BLaER1 treated with 17β-estradiol and CSF1 and Interleukin-3, amounts not matched to agents 10 nM and 100 nM (cell line): ENCODE results near the gene TP63.

Experiments
- H3K27ac ChIP-seq, 11 experiments: shearing (Covaris generic); formaldehyde crosslinking; 2 replicates each; pipeline ENCODE4 v1.8.1; 2022
- H3K27me3 ChIP-seq, 11 experiments: shearing (Covaris generic); formaldehyde crosslinking; 2 replicates each; pipeline ENCODE4 v1.8.1; 2022
- H3K36me3 ChIP-seq, 11 experiments: shearing (Covaris generic); formaldehyde crosslinking; 2 replicates each; pipeline ENCODE4 v1.8.1; 2022
- H3K4me1 ChIP-seq, 10 experiments: shearing (Covaris generic); formaldehyde crosslinking; 2 replicates each; pipeline ENCODE4 v1.8.1; 2022
- H3K4me2 ChIP-seq, 11 experiments: shearing (Covaris generic); formaldehyde crosslinking; 2 replicates each; pipeline ENCODE4 v1.8.1; 2022
- H3K4me3 ChIP-seq, 10 experiments: shearing (Covaris generic); formaldehyde crosslinking; 2 replicates each; pipeline ENCODE4 v1.8.1; 2022
- H3K9ac ChIP-seq, 11 experiments: shearing (Covaris generic); formaldehyde crosslinking; 2 replicates each; pipeline ENCODE4 v1.8.1; 2022
- H3K9me3 ChIP-seq, 11 experiments: shearing (Covaris generic); formaldehyde crosslinking; replicated peaks in 1 of 11; 2 replicates each; pipeline ENCODE4 v1.8.1; 2022
- H4K20me1 ChIP-seq, 11 experiments: shearing (Covaris generic); formaldehyde crosslinking; 2 replicates each; pipeline ENCODE4 v1.8.1; 2022
- Cebpa-rat ChIP-seq, 11 experiments: shearing (Covaris generic); IDR thresholded peaks; 2 replicates each; pipeline ENCODE4 v1.8.1; 2022

TP63 gene

GRCh38 chr3:189812806-189813465, 181.7 kb downstream of the TP63 start:
- Histone ChIP-seq H3K36me3 (no peaks in the 10 kb centered on the region), H3K27me3 (no peaks in the 10 kb centered on the region), H3K4me1 (no peaks in the 10 kb centered on the region), H3K27ac (no peak overlapping the region), H3K9me3 (peaks cover 0 to 4% (median 0%) of the 10 kb centered on the region in 11 experiments; a peak in 1 of 22 replicates), H4K20me1 (no peaks in the 10 kb centered on the region), H3K4me3 (no peak overlapping the region), H3K4me2 (no peak overlapping the region), H3K9ac (no peak overlapping the region)
- TF ChIP-seq Cebpa-rat (IDR thresholded peaks at IDR 0.05): no peak

- H3K4me3 ChIP-seq: no peak overlapping the region
- TF ChIP-seq Cebpa-rat (IDR thresholded peaks at IDR 0.05): no peak
- no peak overlapping the region for H3K27ac ChIP-seq
- H3K9ac ChIP-seq: no peak overlapping the region
- no peak overlapping the region for H3K4me2 ChIP-seq
- H3K4me1 ChIP-seq: no peaks in the 10 kb centered on the region
- H3K27me3 ChIP-seq: no peaks in the 10 kb centered on the region
- no peaks in the 10 kb centered on the region for H3K9me3 ChIP-seq
- H4K20me1 ChIP-seq: no peaks in the 10 kb centered on the region
- H3K36me3 ChIP-seq: no peaks in the 10 kb centered on the region
Measured at GRCh38 chr3:189813647-189814240, 182.6 kb downstream of the TP63 start.

GRCh38 chr3:189820365-189820720, 189.2 kb downstream of the TP63 start:
- no peaks in the 10 kb centered on the region for H3K9me3 ChIP-seq
- H3K27me3 ChIP-seq: no peaks in the 10 kb centered on the region
- TF ChIP-seq Cebpa-rat (IDR thresholded peaks at IDR 0.05): no peak
- H3K27ac ChIP-seq: no peak overlapping the region
- H3K4me1 ChIP-seq: no peaks in the 10 kb centered on the region
- H3K4me3 ChIP-seq: no peak overlapping the region
- H3K9ac ChIP-seq: no peak overlapping the region
- H3K4me2 ChIP-seq: no peak overlapping the region
- no peaks in the 10 kb centered on the region for H4K20me1 ChIP-seq
- no peaks in the 10 kb centered on the region for H3K36me3 ChIP-seq

GRCh38 chr3:189821262-189821661, 190.1 kb downstream of the TP63 start:
- Histone ChIP-seq H3K4me1 (0 out of 20 replicates have a peak, but pooled peaks cover 0 to 4% (median 0%) of the 10 kb centered on the region in 10 experiments), H3K9me3 (no peaks in the 10 kb centered on the region), H3K9ac (no peak overlapping the region), H3K27me3 (no peaks in the 10 kb centered on the region), H3K27ac (no peak overlapping the region), H4K20me1 (no peaks in the 10 kb centered on the region), H3K36me3 (no peaks in the 10 kb centered on the region), H3K4me2 (no peak overlapping the region), H3K4me3 (no peak overlapping the region)
- no peak for TF ChIP-seq Cebpa-rat (IDR thresholded peaks at IDR 0.05)

GRCh38 chr3:189822726-189823125, 191.5 kb downstream of the TP63 start:
- Histone ChIP-seq H3K4me3 (no peak overlapping the region), H3K27ac (no peak overlapping the region), H4K20me1 (no peaks in the 10 kb centered on the region), H3K27me3 (no peaks in the 10 kb centered on the region), H3K9ac (no peak overlapping the region), H3K4me1 (0 out of 20 replicates have a peak, but pooled peaks cover 0 to 4% (median 0%) of the 10 kb centered on the region in 10 experiments), H3K36me3 (no peaks in the 10 kb centered on the region), H3K9me3 (no peaks in the 10 kb centered on the region), H3K4me2 (no peak overlapping the region)
- no peak for TF ChIP-seq Cebpa-rat (IDR thresholded peaks at IDR 0.05)

GRCh38 chr3:189824629-189825312, 193.6 kb downstream of the TP63 start:
- H3K4me2 ChIP-seq: no peak overlapping the region
- H4K20me1 ChIP-seq: no peaks in the 10 kb centered on the region
- no peak overlapping the region for H3K9ac ChIP-seq

GRCh38 chr3:189826566-189826965, 195.4 kb downstream of the TP63 start:
- Histone ChIP-seq H3K36me3 (no peaks in the 10 kb centered on the region), H3K27ac (no peak overlapping the region), H3K4me3 (no peak overlapping the region), H3K9me3 (no peaks in the 10 kb centered on the region), H3K4me2 (no peak overlapping the region), H3K4me1 (0 out of 20 replicates have a peak, but pooled peaks cover 0 to 4% (median 0%) of the 10 kb centered on the region in 10 experiments), H3K27me3 (no peaks in the 10 kb centered on the region), H3K9ac (no peak overlapping the region), H4K20me1 (no peaks in the 10 kb centered on the region)
- no peak for TF ChIP-seq Cebpa-rat (IDR thresholded peaks at IDR 0.05)

More at GRCh38 chr3:189824629-189825312, 193.6 kb downstream of the TP63 start:
- H3K4me1 ChIP-seq: 0 out of 20 replicates have a peak, but pooled peaks cover 0 to 4% (median 0%) of the 10 kb centered on the region in 10 experiments
- no peaks in the 10 kb centered on the region for H3K27me3 ChIP-seq
- no peaks in the 10 kb centered on the region for H3K9me3 ChIP-seq
- H3K27ac ChIP-seq: no peak overlapping the region
- TF ChIP-seq Cebpa-rat (IDR thresholded peaks at IDR 0.05): no peak
- no peaks in the 10 kb centered on the region for H3K36me3 ChIP-seq
- H3K4me3 ChIP-seq: no peak overlapping the region

- TF ChIP-seq Cebpa-rat (IDR thresholded peaks at IDR 0.05): no peak
- 0 out of 20 replicates have a peak, but pooled peaks cover 0 to 4% (median 0%) of the 10 kb centered on the region in 10 experiments for H3K4me1 ChIP-seq
Measured at GRCh38 chr3:189827108-189827507, 195.9 kb downstream of the TP63 start.

GRCh38 chr3:189830401-189830800, 199.2 kb downstream of the TP63 start:
- TF ChIP-seq Cebpa-rat (IDR thresholded peaks at IDR 0.05): no peak
- no peak overlapping the region for H3K27ac ChIP-seq
- no peak overlapping the region for H3K9ac ChIP-seq
- H3K4me3 ChIP-seq: no peak overlapping the region
- H4K20me1 ChIP-seq: no peaks in the 10 kb centered on the region
- H3K9me3 ChIP-seq: no peaks in the 10 kb centered on the region
- H3K4me2 ChIP-seq: no peak overlapping the region
- no peaks in the 10 kb centered on the region for H3K27me3 ChIP-seq
- 0 out of 20 replicates have a peak, but pooled peaks cover 0 to 4% (median 0%) of the 10 kb centered on the region in 10 experiments for H3K4me1 ChIP-seq
- no peaks in the 10 kb centered on the region for H3K36me3 ChIP-seq

More at GRCh38 chr3:189827108-189827507, 195.9 kb downstream of the TP63 start:
- H3K4me2 ChIP-seq: no peak overlapping the region
- no peaks in the 10 kb centered on the region for H4K20me1 ChIP-seq
- H3K9ac ChIP-seq: no peak overlapping the region
- no peak overlapping the region for H3K27ac ChIP-seq
- H3K9me3 ChIP-seq: no peaks in the 10 kb centered on the region
- H3K4me3 ChIP-seq: no peak overlapping the region
- H3K36me3 ChIP-seq: no peaks in the 10 kb centered on the region
- H3K27me3 ChIP-seq: no peaks in the 10 kb centered on the region
